Mesenchymal stem cell (in vitro differentiated cells and primary cell): ENCODE measurements around the gene PRRT2.

Experiments used
- DNase-seq: peaks from one replicate; pipeline ENCODE4 v3.0.0-alpha.2; 2013
- H2AFZ ChIP-seq: one replicate; pipeline ENCODE4 v1.6.1; 2013; ENCODE audit warnings: low read depth, mild to moderate bottlenecking, control low read depth, inconsistent platforms, low read length, moderate library complexity
- H2AK5ac ChIP-seq: 2 replicates; pipeline ENCODE4 v1.6.1; 2013; ENCODE audit warnings: low read length, moderate library complexity, mild to moderate bottlenecking, inconsistent platforms; ENCODE audit not compliant: severe bottlenecking
- H2BK120ac ChIP-seq: one replicate; pipeline ENCODE4 v1.6.1; 2013; ENCODE audit warnings: low read depth, mild to moderate bottlenecking, inconsistent platforms, low read length, moderate library complexity
- H2BK12ac ChIP-seq, 2 experiments: one replicate each; pipeline ENCODE4 v1.6.1; 2013; ENCODE audit warnings: inconsistent platforms in 2 of 2, low read length in 2 of 2, mild to moderate bottlenecking in 2 of 2, moderate library complexity in 2 of 2, control low read depth in 1 of 2
- H2BK15ac ChIP-seq: one replicate; pipeline ENCODE4 v1.6.1; 2013; ENCODE audit warnings: mild to moderate bottlenecking, low read depth, inconsistent platforms; ENCODE audit not compliant: poor library complexity, severe bottlenecking
- H2BK5ac ChIP-seq: 2 replicates; pipeline ENCODE4 v1.6.1; 2013; ENCODE audit warnings: low read depth, mild to moderate bottlenecking, low read length, control low read depth, inconsistent platforms; ENCODE audit not compliant: poor library complexity, severe bottlenecking
- H3K14ac ChIP-seq, 2 experiments: one replicate each; pipeline ENCODE4 v1.6.1; 2013; ENCODE audit warnings: inconsistent platforms in 2 of 2, low read length in 2 of 2, control low read depth in 1 of 2, mild to moderate bottlenecking in 1 of 2, moderate library complexity in 1 of 2
- H3K18ac ChIP-seq, 2 experiments: one replicate each; pipeline ENCODE4 v1.6.1; 2013; ENCODE audit warnings: inconsistent platforms in 2 of 2, low read length in 2 of 2, control low read depth in 1 of 2, low read depth in 1 of 2, mild to moderate bottlenecking in 1 of 2
- H3K23ac ChIP-seq, 2 experiments: one replicate each; pipeline ENCODE4 v1.6.1; 2013; ENCODE audit warnings: inconsistent platforms in 2 of 2, low read length in 2 of 2, mild to moderate bottlenecking in 2 of 2, moderate library complexity in 2 of 2, control low read depth in 1 of 2
- H3K27ac ChIP-seq: 2 replicates; pipeline ENCODE4 v1.5.1; 2013; ENCODE audit warnings: mild to moderate bottlenecking, moderate library complexity, low read length, control low read depth, inconsistent platforms; ENCODE audit not compliant: poor library complexity, severe bottlenecking
- H3K27me3 ChIP-seq, 2 experiments: 2 replicates each; pipeline versions ENCODE4 v1.6.1 to v1.7.0; 2013; ENCODE audit warnings: low read length in 2 of 2, mild to moderate bottlenecking in 2 of 2, moderate library complexity in 2 of 2, control low read depth in 1 of 2, inconsistent platforms in 1 of 2; ENCODE audit not compliant: control insufficient read depth in 1 of 2, insufficient read depth in 1 of 2
- H3K36me3 ChIP-seq, 2 experiments: 2 replicates each; pipeline versions ENCODE4 v1.6.1 to v1.7.0; 2013; ENCODE audit warnings: low read length in 2 of 2, control low read depth in 1 of 2, inconsistent platforms in 1 of 2, low read depth in 1 of 2, mild to moderate bottlenecking in 1 of 2; ENCODE audit not compliant: insufficient read depth in 2 of 2, control insufficient read depth in 1 of 2
- H3K4ac ChIP-seq, 2 experiments: one replicate each; pipeline ENCODE4 v1.6.1; 2013; ENCODE audit warnings: inconsistent platforms in 2 of 2, low read length in 2 of 2, mild to moderate bottlenecking in 2 of 2, moderate library complexity in 2 of 2, control low read depth in 1 of 2, low read depth in 1 of 2
- H3K4me1 ChIP-seq: 2 replicates; pipeline ENCODE4 v1.6.1; 2013; ENCODE audit warnings: low read depth, low read length, control low read depth; ENCODE audit not compliant: control insufficient read depth, insufficient read depth
- H3K4me2 ChIP-seq: 2 replicates; pipeline ENCODE4 v1.6.1; 2013; ENCODE audit warnings: low read length, mild to moderate bottlenecking, inconsistent platforms; ENCODE audit not compliant: poor library complexity, severe bottlenecking
- H3K4me3 ChIP-seq, 2 experiments: 2 replicates each; pipeline versions ENCODE4 v1.5.1 to v1.7.0; 2013; ENCODE audit warnings: low read length in 2 of 2, mild to moderate bottlenecking in 2 of 2, control low read depth in 1 of 2, low read depth in 1 of 2; ENCODE audit not compliant: insufficient read depth in 1 of 2
- H3K79me1 ChIP-seq: replicated peaks from 2 replicates; pipeline ENCODE4 v1.6.1; 2013; ENCODE audit warnings: mild to moderate bottlenecking, control low read depth, low read length, inconsistent platforms; ENCODE audit not compliant: poor library complexity, severe bottlenecking
- H3K9ac ChIP-seq: 2 replicates; pipeline ENCODE4 v1.7.0; 2013; ENCODE audit warnings: mild to moderate bottlenecking, low read length, moderate library complexity
- H3K9me3 ChIP-seq: 2 replicates; pipeline ENCODE4 v1.7.0; 2013; ENCODE audit warnings: mild to moderate bottlenecking, low read length; ENCODE audit not compliant: control insufficient read depth
- H4K8ac ChIP-seq: one replicate; pipeline ENCODE4 v1.6.1; 2013; ENCODE audit warnings: inconsistent platforms, mild to moderate bottlenecking, low read length, moderate library complexity
- H4K91ac ChIP-seq: one replicate; pipeline ENCODE4 v1.6.1; 2013; ENCODE audit warnings: mild to moderate bottlenecking, low read length, inconsistent platforms
- WGBS: methylation state at CpG from one replicate; pipeline ENCODE4 v1.1.7; 2013; ENCODE audit warnings: mixed read lengths; 5-methylcytosine and 5-hydroxymethylcytosine counted together

PRRT2 gene

DNA sequence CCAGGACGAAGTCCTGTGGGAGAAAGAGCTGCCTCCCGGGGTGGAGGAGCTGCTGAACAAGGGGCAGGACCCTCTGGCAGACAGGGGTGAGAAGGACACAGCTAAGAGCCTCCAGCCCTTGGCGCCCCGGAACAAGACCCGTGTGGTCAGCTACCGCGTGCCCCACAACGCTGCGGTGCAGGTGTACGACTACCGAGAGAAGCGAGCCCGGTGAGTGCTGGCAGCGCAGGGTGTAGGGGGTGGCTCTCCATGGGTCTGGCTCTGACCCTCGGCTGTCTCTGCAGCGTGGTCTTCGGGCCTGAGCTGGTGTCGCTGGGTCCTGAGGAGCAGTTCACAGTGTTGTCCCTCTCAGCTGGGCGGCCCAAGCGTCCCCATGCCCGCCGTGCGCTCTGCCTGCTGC lies 29.6 kb downstream of the PRRT2 start:
- H3K27me3 ChIP-seq = no peaks in the 10 kb centered on the region
- no peak overlapping the region for H3K4me2 ChIP-seq
- no peaks in the 10 kb centered on the region for H3K9me3 ChIP-seq
- no peak overlapping the region for H2BK15ac ChIP-seq
- WGBS = 96% methylated on average over 23 of the region's 23 CpGs
- no peak overlapping the region for H2BK120ac ChIP-seq
- H2BK5ac ChIP-seq = no peak overlapping the region
- no peak overlapping the region for H3K23ac ChIP-seq
- H3K79me1 ChIP-seq = peaks cover 40% of the 10 kb centered on the region
- H3K14ac ChIP-seq = no peak overlapping the region
- H2AK5ac ChIP-seq = no peak overlapping the region
- no peak overlapping the region for H3K18ac ChIP-seq
- H2BK12ac ChIP-seq = no peak overlapping the region
- no peak for DNase-seq
- no peak overlapping the region for H4K91ac ChIP-seq
- H3K9ac ChIP-seq = no peak overlapping the region
- H3K4me1 ChIP-seq = peaks cover 2% of the 10 kb centered on the region
- H3K36me3 ChIP-seq = peaks cover 90 to 94% of the 10 kb centered on the region in 2 experiments
- H3K4me3 ChIP-seq = no peak overlapping the region
- H3K27ac ChIP-seq = no peak overlapping the region
- no peak overlapping the region for H2AFZ ChIP-seq
- H4K8ac ChIP-seq = no peak overlapping the region
- no peak overlapping the region for H3K4ac ChIP-seq

DNA sequence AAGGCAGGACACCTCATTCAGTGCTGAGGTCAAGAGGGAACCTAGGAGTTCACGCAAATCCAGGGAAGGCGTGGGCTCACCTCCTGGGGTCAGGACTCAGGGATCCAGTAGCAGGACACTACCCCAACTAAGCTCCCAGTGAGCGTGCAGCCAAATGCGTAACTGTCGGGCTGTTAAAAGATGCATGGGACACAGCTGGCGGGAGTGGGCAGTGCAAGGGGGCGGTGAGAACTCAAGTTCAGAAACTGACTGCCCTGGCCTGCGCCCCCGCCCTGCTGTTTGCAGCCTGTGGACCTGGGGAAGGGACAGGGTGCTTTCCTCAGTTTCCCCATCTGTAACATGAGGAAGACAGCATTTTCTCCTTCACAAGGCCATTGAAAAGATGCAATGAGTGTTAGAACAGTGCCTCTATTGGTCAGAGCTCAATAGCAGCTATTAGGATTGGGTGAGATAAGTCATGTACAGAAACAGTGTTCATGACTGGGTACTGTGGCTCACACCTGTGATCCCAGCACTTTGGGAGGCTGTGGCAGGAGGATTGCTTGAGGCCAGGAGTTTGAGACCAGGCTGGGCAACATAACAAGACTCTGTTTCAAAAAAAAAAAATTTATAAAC lies 30.8 kb downstream of the PRRT2 start:
- H2BK120ac ChIP-seq = no peak overlapping the region
- H2BK5ac ChIP-seq = no peak overlapping the region
- H4K8ac ChIP-seq = no peak overlapping the region
- no peak overlapping the region for H2BK15ac ChIP-seq
- H3K36me3 ChIP-seq = peaks cover 91 to 94% of the 10 kb centered on the region in 2 experiments
- H3K23ac ChIP-seq = no peak overlapping the region
- H3K27ac ChIP-seq = no peak overlapping the region
- H3K4me2 ChIP-seq = no peak overlapping the region
- no peak overlapping the region for H3K14ac ChIP-seq
- 99% methylated on average over 9 of the region's 9 CpGs for WGBS
- H3K27me3 ChIP-seq = no peaks in the 10 kb centered on the region
- no peak overlapping the region for H2AK5ac ChIP-seq
- no peak overlapping the region for H2BK12ac ChIP-seq
- DNase-seq = no peak
- H3K18ac ChIP-seq = no peak overlapping the region
- no peak overlapping the region for H3K9ac ChIP-seq
- H3K4ac ChIP-seq = no peak overlapping the region
- H2AFZ ChIP-seq = no peak overlapping the region
- no peaks in the 10 kb centered on the region for H3K9me3 ChIP-seq
- H3K4me1 ChIP-seq = peaks cover 1% of the 10 kb centered on the region
- H3K4me3 ChIP-seq = no peak overlapping the region
- H4K91ac ChIP-seq = no peak overlapping the region
- peaks cover 34% of the 10 kb centered on the region for H3K79me1 ChIP-seq

DNA sequence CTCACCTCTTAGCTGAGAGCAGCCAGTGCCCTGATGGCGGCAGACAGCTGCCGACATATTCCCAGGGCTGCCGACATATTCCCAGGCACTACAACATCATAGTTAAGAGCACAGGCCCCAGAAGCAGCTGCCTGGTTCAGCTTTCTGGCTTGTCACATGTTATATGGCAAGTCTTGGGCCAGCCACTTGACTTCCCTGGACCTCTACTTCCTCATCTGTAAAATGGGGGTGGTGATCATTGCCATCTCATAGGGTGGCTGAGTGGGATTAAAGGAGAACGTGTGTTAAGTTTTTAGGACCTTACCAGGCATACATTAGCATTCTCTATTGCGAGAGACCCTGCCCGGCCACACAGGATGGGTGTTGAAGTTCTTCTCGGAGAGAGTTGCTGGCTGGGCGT lies 31.9 kb downstream of the PRRT2 start:
- H3K4ac ChIP-seq = no peak overlapping the region
- no peak overlapping the region for H4K91ac ChIP-seq
- H3K23ac ChIP-seq = no peak overlapping the region
- no peak overlapping the region for H4K8ac ChIP-seq
- no peak overlapping the region for H2BK120ac ChIP-seq
- WGBS = 93% methylated on average over 8 of the region's 8 CpGs
- H3K9me3 ChIP-seq = no peaks in the 10 kb centered on the region
- no peak overlapping the region for H2AK5ac ChIP-seq
- H3K79me1 ChIP-seq = peaks cover 32% of the 10 kb centered on the region
- peaks cover 1% of the 10 kb centered on the region for H3K4me1 ChIP-seq
- H3K27me3 ChIP-seq = no peaks in the 10 kb centered on the region
- no peak overlapping the region for H3K18ac ChIP-seq
- no peak overlapping the region for H3K4me3 ChIP-seq
- no peak overlapping the region for H3K14ac ChIP-seq
- no peak overlapping the region for H3K27ac ChIP-seq
- no peak overlapping the region for H2BK12ac ChIP-seq
- no peak overlapping the region for H2AFZ ChIP-seq
- no peak overlapping the region for H3K4me2 ChIP-seq
- H3K9ac ChIP-seq = peak overlapping the region; percentile 27
- H2BK5ac ChIP-seq = no peak overlapping the region
- H2BK15ac ChIP-seq = no peak overlapping the region
- DNase-seq = no peak
- peaks cover 92% of the 10 kb centered on the region in 2 experiments for H3K36me3 ChIP-seq

DNA sequence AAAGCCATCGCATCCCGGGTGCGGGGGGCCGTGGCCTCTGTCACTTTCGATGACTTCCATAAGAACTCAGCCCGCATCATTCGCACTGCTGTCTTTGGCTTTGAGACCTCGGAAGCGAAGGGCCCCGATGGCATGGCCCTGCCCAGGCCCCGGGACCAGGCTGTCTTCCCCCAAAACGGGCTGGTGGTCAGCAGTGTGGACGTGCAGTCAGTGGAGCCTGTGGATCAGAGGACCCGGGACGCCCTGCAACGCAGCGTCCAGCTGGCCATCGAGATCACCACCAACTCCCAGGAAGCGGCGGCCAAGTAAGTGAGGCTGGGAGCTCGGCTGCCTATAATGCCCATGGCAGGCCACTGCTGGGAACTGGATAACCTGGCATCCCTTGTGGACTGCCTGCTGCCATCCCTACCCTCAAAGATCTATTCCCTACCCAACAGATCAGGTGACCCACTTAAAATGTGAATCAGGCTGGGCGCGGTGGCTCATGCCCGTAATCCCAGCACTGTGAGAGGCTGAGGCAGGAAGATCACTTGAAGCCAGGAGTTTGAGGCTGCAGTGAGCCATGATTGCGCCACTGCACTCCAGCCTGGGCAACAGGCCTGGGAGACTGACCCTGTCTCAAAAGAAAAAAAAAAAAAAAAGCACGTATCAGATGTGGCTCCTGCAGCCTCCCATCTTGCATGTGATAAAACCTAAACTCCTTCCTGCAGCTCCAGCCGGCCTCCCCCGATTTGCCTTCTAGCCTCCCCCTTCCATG lies 32.8 kb downstream of the PRRT2 start:
- H3K18ac ChIP-seq = no peak overlapping the region
- H3K4me1 ChIP-seq = peaks cover 1% of the 10 kb centered on the region
- peaks cover 30% of the 10 kb centered on the region for H3K79me1 ChIP-seq
- H2BK120ac ChIP-seq = no peak overlapping the region
- peak overlapping the region in 1 of 2 experiments; percentile 29 for H3K4me3 ChIP-seq
- H3K4ac ChIP-seq = no peak overlapping the region
- WGBS = 91% methylated on average over 28 of the region's 28 CpGs
- H2BK12ac ChIP-seq = no peak overlapping the region
- H3K23ac ChIP-seq = no peak overlapping the region
- H2BK5ac ChIP-seq = no peak overlapping the region
- H2AFZ ChIP-seq = no peak overlapping the region
- peaks cover 91 to 95% of the 10 kb centered on the region in 2 experiments for H3K36me3 ChIP-seq
- no peaks in the 10 kb centered on the region for H3K9me3 ChIP-seq
- H2BK15ac ChIP-seq = no peak overlapping the region
- H4K91ac ChIP-seq = no peak overlapping the region
- H3K14ac ChIP-seq = no peak overlapping the region
- no peak overlapping the region for H3K4me2 ChIP-seq
- H3K9ac ChIP-seq = peak overlapping the region; percentile 38
- H2AK5ac ChIP-seq = no peak overlapping the region
- H3K27ac ChIP-seq = no peak overlapping the region
- DNase-seq = no peak
- H3K27me3 ChIP-seq = no peaks in the 10 kb centered on the region
- H4K8ac ChIP-seq = no peak overlapping the region
